ENCODE measurements around the gene TBX10.
"Not testable (repeated sequence)": the region's sequence is repeated elsewhere in the genome, so short reads cannot be mapped to it uniquely, and the experiment has no call there.

The TBX10 gene

DNA sequence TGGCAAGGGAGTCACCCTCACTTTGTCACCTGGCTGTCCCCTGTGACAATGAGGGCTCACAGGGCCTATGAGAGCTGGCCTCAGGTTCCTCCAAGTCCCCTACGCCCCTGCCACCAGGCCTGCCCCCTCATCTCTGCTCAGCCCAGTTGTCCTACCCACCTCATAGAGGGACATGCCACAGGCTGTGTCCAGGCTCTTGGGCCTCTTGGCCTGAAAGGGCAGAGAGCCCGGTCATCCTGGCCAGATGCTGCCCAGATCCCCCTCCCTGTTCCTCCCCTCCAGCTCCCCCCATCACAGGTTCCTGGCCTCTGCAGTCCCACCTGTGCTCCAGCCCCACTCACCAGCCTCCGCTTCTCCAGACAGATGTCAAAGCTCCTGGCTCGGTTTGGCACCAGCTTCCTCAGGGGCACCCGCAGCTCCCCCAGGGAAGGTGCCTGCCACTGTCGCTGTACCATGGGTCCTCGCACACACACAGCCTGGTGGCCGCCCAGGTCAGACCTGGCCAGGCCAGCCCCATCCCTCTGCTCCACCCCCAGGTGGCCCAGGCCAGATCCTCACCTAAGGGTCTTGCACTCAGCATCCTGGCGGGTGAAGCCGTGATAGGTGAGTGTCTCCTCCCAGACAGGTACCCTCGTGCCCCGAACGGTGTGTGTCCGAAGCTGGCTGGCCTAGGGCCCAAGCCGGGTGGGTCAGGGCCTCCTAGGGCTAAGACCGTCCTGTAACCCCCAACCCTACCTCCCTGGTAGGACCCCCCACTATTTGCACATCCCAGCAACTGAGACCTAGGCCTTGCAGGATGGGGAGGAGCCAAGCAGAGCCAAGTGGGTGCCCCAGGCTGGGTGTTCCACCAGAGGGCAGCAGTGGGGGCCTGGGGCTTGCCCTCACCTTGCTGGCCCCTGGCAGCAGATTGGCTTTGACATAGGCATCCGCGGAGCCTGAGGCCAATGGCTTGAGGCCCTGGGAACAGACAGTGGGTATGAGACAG is 24.5 kb downstream of the TBX10 start:
- DNase-seq: peak; percentile 77

DNA sequence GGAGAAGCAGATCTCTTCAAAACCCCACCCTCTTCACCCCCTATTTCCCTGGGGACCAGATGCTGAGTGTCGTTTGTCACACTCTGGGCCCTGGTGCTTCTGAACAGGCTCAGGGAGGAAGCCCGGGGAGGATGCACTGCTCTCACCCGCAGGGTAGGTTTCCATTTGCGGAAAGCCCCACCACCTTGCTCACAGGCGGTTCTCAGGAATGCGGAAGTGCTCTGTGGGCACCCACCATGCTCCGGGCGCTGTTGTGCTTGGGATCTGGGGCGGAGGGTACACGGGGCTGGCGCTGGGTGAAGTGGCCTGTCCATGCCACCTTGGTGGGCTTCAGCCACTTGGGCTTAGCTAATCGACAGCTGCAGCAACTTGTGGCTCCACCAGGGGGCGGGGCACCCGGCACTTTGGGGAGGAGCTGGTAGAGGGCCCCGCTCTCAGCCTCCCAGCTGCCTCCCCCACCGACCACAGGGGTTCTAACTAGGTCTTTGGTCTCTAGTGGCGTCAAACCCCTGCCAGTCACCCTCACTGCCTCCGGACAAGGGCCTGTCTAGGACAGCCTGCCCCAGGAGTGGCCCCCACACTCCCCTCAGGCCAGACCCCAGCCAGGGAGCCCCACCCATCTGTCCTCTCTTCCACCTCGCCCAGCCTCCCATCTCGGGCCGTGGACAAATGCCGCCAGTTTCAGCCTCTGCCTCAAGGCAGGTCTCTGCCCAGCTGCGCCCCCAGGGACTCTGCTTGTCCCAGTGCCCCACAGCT is 25.4 kb downstream of the TBX10 start:
- DNase-seq: peak; percentile 92

DNA sequence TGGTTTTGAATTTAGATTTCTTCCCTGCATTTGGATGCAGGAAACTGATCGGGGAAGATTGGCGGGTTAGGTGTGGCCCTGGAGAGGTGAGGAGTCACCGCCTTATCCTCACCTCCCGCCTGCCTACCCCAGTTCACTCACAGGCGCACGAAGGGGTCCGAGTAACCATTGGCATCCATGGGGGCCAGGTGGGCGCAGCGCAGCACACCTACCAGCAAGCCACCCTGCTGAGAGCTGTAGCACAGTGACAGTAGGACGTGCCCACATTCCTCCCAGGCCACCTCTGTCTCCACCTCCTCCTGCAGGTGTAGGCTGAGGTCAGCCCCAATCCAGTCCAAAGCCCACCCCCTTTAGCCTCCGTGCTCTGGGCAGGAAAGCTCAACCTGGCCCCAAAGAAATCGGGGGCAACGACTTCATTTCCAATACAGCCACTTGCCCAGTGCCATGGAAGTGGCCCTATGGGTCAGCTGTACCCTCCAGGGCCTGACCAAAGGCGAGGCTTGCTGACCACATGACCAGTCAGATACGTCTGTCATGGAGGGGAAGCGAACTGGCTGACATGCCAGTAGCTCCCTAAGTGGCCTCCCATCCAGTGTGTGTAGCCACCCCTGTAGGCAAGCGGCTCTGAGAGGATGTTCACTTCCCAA is 26.1 kb downstream of the TBX10 start:
- DNase-seq: no peak

DNA sequence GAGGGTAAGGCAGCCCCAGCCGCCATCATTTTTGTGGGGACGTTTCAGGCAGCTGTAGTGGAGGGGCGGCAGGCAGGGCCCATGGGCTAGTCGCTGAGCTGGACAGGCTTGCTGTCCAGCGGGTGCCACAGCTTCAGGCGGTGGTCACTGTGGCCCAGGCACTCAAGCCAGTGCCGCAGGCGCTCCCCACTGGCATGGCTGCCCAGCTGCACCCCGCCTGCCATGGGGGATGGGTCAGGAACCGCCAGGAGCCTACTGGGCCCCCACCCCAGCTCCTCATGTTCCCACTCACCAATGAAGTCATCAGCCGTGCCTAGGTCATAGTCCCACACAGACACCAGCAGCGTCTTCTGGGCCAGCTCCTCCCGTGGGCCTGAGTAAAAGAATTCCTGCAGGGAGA is 26.8 kb downstream of the TBX10 start:
- DNase-seq: no peak

DNA sequence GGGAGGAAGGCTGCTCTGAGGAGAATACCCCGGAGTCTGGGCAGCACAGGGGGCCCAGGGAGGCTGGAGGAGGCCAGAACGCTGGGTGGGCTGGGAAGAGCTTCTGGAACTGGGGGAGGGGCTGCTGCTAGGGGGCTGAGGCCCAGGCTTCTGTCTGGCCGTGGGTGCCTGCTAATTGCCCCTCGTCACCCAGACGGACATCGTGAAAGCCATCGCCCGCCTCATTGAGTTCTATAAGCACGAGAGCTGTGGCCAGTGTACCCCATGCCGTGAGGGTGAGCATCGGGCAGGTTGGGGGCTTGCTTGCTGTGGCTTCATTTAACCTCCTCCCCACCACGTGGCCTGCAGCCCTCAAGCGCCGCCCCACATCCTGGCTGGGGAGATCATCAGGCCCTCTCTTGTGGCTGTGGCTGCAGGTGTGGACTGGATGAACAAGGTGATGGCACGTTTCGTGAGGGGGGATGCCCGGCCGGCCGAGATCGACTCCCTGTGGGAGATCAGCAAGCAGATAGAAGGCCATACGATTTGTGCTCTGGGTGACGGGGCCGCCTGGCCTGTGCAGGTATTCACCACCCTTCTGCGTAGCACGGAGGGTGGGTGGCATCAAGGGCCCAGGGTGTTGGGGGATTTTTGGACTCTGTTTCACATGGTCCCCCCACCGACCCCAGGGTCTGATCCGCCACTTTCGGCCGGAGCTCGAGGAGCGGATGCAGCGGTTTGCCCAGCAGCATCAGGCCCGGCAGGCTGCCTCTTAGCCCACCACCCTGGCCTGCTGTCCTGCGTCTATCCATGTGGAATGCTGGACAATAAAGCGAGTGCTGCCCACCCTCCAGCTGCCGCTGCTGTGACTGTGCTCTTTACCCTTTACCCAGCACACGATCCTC is 27.6 kb downstream of the TBX10 start:
- no peak for DNase-seq

DNA sequence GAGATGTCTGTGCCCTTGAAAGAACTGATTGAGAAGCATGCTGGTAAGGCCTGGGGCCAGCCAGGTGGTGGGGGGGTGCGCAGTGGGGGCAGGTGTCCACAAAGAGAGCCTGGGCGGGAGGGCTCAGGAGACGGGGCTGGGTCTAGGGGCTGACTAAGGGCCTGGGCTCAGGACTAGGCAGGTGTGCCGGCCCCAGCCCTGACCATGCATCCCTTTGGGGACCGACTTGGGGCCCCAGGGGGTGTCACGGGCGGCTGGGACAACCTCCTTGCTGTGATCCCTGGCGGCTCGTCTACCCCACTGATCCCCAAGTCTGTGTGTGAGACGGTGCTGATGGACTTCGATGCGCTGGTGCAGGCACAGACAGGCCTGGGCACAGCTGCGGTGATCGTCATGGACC is 28.4 kb downstream of the TBX10 start:
- DNase-seq: no peak

DNA sequence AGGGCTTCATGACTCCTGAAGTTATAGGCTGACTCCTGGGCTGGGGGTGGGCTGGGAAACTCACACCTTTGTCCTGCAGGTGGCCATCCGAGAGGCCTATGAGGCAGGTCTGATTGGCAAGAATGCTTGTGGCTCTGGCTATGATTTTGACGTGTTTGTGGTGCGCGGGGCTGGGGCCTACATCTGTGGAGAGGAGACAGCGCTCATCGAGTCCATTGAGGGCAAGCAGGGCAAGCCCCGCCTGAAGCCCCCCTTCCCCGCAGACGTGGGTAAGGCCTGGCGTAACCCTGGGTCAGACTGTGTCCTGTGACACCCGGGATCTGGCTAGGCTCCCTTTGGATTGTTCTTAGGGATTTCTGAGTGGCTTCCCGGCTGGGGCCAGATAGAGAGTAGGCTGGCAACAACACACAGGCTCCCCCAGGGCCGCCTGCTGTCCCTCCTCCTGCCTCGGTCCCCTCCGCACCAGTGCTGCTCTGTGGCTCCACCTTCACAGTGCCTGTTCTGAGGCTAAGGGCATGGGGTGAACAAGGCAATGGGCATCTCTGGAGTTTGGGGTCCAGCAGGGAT is 29.2 kb downstream of the TBX10 start:
- no peak for DNase-seq

DNA sequence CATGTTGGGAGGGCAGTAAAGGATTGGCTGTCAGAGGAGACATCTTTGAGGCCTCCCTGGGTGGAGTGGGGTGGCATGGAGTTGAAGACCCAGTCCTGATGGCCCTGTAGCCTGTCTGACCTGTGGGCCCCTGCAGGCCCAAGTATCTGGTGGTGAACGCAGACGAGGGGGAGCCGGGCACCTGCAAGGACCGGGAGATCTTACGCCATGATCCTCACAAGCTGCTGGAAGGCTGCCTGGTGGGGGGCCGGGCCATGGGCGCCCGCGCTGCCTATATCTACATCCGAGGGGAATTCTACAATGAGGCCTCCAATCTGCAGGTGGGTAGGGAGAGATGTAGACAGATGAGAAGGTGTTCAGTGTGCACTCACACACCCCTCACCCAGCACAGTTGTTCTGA is 30.2 kb downstream of the TBX10 start:
- DNase-seq: no peak

DNA sequence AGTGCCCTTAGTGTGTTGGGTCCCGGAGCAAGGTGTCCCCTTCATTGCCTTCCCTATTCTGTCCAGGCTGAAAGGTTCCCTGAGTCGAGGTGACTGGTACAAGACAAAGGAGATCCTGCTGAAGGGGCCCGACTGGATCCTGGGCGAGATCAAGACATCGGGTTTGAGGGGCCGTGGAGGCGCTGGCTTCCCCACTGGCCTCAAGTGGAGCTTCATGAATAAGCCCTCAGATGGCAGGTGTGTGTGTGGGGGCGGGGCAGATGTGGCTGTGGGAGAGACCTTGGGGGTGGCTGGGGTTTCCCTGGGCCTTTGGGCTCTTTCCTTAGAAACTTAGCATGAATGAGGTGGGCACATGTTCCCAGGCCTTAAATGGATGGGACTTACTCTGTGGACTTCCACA is 31.1 kb downstream of the TBX10 start:
- DNase-seq: no peak

DNA sequence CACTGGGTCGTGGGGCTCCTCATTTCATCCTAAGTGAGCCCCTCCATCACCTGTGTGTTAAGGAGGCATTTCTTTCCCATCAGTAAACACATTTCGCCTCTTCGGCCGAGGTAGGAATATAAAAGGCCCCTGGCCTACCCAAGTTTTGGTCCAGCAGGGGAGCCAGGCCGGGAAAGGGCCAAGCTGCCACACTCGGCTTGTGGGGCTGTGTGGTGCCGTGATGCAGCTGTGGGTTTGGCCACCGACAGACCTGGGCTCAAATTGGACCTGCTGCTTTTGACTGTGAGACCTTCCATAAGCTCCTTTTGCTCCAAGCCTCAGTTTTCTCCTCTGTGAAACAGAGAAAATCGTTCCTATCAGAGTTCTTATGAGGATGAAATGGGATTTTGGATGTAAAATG is 32.1 kb downstream of the TBX10 start:
- DNase-seq: no peak

DNA sequence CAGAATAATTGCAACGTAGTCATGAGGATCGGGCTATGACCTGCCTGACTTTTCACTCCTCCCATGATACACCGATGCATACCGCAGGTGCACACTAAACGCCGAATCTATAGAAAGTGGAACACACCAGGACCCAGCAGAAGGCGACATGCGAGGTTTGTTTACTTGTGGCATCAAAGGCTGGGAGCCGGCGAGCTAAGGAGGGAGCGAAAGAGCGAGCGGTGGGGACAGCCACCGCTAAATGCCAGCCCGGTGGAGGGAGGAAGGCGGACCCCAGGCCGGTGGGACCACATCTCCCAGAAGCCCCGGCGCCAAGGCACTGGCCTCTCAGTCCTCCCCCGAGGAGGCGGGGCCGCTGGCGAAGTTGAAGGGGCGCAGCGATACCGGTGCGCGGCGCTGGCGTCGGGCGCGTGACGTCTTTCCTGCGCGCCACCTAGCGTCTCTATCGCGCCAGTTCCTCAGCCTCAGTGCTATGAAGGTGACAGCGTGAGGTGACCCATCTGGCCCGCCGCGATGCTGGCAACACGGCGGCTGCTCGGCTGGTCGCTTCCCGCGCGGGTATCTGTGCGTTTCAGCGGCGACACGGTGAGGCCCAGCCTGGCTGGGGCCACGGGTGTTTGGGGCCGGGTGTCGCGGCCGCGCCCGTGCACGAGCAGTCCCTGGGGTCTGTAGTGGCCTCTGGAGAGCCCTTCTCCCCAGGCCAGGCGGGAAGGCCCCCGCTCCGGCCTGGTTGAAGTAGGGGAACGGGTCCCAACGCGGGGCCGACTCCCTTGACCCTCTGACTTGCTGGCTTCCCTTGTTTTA is 32.9 kb downstream of the TBX10 start, which contains the start of gene NDUFV1:
Gene NDUFV1 (plus strand): TSS at position 445 of the 804 bp plus-strand sequence. CDS start 69 bp downstream, at position 514.
- DNase-seq: peak; percentile 100

DNA sequence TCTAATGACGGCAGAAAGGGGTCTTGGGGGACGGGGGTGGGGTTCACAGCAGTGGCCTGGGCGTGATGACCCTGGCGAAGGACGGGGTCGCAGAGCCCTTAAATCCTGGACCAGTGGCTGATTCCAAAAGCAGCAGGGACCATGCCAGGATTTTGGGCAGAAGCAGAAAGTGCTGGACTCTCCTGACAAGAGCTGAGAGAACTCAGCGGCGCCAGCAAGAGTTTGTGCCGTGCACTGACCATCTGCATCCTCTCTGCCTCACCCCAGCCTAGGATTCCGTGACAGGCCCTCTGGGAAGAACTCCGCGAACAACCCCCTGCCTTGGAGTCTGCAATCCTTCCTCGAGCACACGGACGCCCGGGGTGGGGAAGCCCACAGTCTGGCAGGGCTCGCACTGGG is 33.5 kb downstream of the TBX10 start:
- no peak for DNase-seq

DNA sequence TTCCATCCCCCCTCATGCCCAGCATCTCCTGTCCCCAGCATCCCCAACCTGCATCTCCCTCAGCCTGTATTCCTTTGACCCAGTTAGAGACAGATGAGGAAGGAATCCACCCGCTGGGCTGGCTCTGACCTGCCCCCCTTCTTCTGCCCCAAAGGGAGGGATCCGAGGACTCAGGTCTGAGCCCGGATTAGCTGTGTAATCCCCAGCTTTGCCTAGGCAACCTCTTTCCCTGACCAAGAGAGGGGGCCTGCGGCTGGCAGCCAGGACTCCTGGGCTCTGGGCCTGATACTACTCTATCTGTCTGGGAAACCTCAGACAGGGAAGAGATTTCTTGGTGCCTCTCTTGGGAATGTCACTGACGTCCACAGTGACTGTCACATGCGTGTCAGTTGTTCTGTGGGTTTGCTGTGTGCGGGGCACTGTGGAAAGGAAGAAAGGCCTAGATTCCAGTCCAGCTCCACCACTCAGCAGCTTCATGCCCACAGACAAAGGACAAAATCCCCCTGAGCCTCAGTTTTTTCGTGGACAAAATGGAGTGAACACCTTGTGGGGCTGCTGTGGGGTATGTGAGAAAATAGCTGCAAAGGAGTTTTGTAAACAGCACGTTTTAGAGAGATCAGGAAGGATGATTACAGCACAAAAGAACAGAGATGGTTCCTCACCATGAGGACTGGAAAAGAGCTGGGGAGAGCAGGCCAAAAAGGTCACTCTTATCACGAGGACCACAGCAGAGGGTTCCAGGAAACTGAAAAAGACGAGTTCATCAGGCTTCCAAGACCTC is 34.1 kb downstream of the TBX10 start:
- DNase-seq: no peak

DNA sequence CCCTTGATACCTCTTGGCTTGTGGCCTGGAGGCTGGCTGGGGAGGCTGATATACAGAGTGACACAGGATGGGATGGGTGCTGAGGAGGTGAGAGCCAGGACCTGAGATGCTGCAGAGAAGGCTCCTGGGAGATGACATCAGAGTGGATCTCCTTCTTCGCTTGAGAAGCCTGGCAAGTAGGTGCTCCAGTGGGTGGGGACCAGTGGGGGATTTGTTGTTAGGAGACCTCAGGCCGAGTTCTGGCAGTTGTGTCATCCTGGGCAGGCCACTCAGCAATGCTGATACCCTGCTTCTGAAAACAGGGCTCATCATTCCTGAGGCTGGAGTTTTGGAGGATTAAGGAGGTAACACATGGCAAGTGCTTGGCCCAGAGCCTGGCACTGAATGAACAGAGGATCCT is 34.7 kb downstream of the TBX10 start:
- no peak for DNase-seq

DNA sequence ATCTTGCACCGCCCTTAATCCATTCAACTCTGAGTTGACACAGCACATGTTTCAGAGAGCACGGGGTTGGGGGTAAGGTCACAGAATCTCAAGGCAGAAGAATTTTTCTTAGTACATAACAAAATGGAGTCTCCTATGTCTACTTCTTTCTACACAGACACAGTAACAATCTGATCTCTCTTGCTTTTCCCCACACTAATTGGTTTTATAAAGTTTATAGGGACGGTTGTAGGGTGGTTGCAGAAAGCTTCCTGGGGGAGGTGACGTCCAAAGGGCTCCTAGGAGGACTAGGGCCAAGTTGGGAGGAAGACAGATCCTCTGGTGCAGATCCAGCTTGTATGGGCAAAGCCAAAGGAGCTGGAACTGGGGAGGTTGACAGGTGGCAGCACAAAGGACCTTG is 35.4 kb downstream of the TBX10 start:
- not testable (repeated sequence) for DNase-seq

DNA sequence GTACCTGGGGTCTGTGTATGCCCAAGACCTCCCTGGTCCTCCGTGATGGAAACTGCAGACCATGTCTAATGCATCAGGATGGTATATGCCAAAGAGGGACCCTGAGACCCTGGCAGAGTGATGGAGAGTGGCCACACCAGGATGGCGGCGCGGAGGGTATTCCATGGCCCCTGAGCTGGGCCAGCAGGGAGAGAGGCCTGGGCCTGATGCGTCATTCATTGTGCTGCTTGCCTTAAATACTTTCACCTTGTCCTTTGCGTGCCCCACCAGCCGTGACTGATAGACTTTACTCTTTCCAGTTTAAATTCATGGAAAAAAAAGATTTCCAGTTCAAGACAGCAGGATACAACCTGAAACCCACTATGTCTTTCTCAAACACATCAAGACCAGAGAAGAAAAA is 38.5 kb downstream of the TBX10 start:
- no peak for DNase-seq

DNA sequence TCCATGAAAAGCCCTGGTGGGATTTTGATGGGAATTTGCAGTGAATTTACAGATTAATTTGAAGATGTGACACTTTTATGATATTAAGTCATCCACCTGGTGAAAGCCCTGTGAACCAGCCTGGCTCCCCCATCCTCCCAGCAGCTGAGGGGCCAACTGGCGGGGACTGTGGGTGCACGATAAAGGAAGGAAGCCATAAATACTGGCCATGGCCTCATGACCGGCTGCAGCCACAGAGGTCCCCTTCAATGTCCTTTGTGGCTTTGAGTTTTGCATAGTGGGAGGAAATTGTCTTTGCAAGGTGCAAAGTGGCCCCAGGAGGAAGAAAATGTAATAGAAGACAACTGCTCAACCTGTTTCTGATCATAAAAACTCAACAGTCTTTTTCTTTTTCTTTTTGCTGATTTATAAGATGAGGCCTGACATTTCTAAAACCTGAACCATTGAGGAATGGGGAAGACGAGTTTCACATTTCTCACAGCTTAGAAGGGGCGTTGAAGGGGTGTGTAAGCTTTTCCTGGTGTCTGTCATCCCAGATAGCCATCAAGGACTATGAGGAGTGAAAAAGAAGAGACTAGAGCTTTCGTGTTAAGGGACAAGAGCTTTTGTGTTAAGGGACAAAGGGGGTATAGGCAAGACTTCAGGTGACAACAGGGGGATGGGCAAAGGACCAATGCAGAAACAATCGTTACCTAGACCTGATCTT is 39.1 kb downstream of the TBX10 start:
- DNase-seq: peak; percentile 25

DNA sequence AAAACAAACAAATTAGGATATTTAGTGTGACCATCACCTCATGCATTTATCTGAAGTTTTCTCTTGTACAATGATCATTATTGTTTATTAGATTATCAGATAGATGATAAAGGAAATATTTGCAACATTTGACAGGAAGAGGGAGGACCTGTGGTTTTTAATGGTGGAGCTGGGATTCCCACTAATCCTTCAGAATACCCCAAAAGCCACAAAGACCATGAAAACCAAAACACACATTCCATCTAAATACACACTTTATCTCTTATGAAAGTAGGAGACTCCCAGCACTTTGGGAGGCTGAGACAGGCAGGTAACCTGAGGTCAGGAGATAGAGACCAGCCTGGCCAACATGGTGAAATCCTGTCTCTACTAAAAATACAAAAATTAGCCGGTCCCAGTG is 40.4 kb downstream of the TBX10 start:
- DNase-seq: no peak

DNA sequence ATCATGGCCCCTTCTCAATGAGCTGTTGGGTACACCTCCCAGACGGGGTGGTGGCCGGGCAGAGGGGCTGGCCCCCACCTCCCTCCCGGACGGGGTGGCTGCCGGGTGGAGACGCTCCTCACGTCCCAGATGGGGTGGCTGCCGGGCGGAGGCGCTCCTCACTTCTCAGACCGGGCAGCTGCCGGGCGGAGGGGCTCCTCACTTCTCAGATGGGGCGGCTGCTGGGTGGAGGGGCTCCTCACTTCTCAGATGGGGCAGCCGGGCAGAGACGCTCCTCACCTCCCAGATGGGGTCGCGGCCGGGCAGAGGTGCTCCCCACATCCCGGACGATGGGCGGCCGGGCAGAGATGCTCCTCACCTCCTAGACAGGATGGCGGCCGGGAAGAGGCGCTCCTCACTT is 41.6 kb downstream of the TBX10 start:
- not testable (repeated sequence) for DNase-seq

DNA sequence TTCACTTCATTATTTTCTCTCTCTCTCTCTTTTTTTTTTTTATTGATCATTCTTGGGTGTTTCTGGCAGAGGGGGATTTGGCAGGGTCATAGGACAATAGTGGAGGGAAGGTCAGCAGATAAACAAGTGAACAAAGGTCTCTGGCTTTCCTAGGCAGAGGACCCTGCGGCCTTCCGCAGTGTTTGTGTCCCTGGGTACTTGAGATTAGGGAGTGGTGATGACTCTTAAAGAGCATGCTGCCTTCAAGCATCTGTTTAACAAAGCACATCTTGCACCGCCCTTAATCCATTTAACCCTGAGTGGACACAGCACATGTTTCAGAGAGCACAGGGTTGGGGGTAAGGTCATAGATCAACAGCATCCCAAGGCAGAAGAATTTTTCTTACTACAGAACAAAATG is 42.1 kb downstream of the TBX10 start:
- not testable (repeated sequence) for DNase-seq
